Erythroblast (primary cell): Measurements from ENCODE around the gene TFDP2.

Experiments used
- GATA1 ChIP-seq: IDR thresholded peaks from 2 replicates; pipeline ENCODE4 v1.6.1; 2011; ENCODE audit warnings: low read depth, mild to moderate bottlenecking, control low read depth, low read length, moderate library complexity
- POLR2A ChIP-seq: IDR thresholded peaks from 2 replicates; pipeline ENCODE4 v1.6.1; 2011; ENCODE audit warnings: mild to moderate bottlenecking, low read length

- TF ChIP-seq POLR2A (no peak), GATA1 (no peak)
These were observed 116.1 kb downstream of the TFDP2 start for GRCh38 chr3:142033292-142033691.
